AG10803 (cell line): ENCODE results near the gene MSMP.

Experiments
- DNase-seq: peaks from one replicate; pipeline ENCODE4 v3.0.0; 2010; ENCODE audit warnings: low read depth
- H3K4me3 ChIP-seq: 2 replicates; pipeline ENCODE4 v1.5.1; 2011; ENCODE audit warnings: mild to moderate bottlenecking, low read length, control low read depth
- TF ChIP-seq, protein P1 (sequence below): conservative IDR thresholded peaks from 2 replicates; pipeline ENCODE4 v1.5.1; 2011; ENCODE audit warnings: mild to moderate bottlenecking, low read length, control low read depth, inconsistent platforms

The MSMP gene

DNA sequence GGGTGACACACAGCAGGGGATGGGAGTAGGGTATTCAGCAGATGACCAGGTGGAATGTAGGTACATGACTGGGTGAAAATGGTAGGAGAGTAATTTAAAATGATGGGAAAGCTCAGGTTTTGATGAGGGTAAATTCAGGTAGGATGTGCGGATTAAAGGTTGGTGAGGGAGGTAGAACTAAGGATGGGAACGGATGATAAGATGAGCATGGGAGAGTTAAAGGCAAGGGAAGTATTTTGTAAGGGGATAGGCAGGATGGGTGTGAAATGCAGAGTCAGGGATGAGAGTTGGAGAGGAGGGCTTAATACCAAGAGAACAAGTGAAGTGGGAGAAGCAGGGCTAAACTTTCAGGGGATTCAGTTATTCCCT, 23.6 kb downstream of the MSMP start:
- DNase-seq, result no peak
- TF ChIP-seq, protein P1, sequence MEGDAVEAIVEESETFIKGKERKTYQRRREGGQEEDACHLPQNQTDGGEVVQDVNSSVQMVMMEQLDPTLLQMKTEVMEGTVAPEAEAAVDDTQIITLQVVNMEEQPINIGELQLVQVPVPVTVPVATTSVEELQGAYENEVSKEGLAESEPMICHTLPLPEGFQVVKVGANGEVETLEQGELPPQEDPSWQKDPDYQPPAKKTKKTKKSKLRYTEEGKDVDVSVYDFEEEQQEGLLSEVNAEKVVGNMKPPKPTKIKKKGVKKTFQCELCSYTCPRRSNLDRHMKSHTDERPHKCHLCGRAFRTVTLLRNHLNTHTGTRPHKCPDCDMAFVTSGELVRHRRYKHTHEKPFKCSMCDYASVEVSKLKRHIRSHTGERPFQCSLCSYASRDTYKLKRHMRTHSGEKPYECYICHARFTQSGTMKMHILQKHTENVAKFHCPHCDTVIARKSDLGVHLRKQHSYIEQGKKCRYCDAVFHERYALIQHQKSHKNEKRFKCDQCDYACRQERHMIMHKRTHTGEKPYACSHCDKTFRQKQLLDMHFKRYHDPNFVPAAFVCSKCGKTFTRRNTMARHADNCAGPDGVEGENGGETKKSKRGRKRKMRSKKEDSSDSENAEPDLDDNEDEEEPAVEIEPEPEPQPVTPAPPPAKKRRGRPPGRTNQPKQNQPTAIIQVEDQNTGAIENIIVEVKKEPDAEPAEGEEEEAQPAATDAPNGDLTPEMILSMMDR, result no peak
- peak overlapping the region; percentile 97 for H3K4me3 ChIP-seq

DNA sequence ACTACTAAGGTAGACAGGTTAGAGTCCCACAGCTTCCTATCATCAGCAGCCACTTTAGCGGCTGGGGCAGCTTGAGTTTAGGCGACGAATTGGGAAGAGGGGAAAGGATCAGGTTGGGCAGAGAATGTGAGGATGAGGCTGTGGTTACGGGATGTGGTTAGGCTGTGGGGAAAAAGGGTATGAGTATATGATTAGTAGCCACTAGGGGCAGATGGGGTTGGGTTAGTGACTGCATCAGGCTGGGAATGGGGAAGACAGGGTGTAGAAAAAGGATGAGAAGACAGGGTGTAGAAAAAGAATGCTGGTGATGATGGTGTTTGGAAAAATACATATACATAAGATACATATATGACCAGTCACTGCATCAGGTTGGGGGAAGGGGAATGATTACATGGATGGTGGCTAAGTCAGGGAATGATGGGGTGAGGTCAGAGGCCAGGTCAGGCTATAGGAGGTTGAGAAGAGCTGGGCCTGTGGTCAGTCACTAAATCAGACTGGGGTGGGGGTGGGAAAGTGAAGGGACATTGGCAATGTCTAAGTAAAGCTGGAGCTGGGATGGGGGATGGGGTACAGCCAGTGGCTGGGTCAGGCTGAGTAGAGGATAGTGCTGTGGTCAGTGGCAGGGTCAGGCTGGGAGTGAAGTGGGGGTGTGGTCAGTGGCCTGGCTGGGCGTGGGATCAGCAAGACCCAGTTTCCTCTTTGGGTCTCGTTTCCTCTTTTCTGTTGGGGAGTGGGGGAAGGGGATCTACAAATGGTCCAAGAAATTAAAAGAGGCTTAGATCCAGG, 24.2 kb downstream of the MSMP start:
- H3K4me3 ChIP-seq, result peak overlapping the region; percentile 97
- TF ChIP-seq, protein P1, result peak; percentile 71

DNA sequence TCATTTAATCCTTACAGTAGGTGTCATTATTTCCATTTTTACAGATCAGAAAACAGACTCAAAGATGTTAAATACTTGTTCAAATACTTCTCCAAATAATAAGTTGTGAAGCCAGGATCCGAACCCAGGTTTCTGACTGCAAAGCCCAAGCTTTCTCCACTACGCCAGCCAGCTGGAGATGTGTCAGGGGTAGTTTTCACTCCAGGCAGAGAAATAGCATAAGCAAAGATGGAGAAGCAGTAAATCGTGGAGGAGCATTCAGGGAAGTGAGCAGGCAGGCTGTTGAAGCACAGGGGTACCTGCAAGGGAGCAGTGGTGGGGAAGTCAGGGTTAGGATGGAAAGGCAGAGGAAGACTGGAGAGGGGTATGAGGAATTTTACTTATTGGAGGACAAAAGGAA, 25.0 kb downstream of the MSMP start:
- DNase-seq, result no peak
- TF ChIP-seq, protein P1, result no peak
- peak overlapping the region; percentile 97 for H3K4me3 ChIP-seq

More for the DNA sequence above, 24.2 kb downstream of the MSMP start:
- DNase-seq, result peak; percentile 91

DNA sequence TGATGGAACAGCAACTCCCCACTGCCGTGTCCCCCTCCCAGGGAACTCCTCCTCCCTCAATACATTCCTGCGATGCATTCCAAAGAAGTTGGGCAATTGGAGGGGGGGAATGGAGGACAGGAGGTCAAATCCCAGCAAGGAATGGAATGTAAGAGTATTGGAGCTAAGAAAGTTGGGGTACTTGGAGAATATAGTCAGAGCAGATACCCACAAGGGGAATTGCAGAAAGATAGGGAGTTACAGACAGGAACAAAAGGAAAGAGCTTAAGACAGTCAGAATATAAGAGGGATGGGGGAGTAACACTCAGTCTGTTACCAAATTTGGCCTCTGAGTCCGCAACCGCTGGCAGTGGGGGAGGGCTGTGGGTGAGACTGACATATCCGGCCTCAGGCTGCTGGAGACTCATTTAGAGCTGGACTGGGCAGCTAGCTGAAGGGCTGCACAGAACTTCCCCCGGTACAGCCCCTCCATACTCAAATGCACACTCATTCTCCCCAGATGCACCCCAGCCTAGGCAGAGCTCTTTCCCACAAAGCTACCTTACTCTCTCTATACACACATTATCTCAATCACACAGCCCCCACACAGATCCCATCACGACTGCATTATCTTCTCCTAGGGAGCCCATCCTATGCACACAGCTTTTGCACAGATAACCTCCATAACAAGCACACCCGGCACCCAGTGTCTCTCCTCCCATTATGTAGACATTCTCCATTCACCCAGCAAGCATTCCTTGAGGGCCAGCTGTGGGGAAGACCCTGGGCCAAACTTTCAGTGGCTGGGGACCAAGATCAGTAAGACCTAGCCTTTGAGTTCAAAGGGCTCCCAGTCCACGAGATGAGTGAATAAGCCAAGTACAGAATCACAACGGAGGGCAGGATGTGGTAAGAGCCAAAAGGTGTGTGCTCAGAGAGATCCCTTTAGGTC, 25.8 kb downstream of the MSMP start:
- DNase-seq, result peak; percentile 94
- peak overlapping the region; percentile 97 for H3K4me3 ChIP-seq
- TF ChIP-seq, protein P1, result no peak

DNA sequence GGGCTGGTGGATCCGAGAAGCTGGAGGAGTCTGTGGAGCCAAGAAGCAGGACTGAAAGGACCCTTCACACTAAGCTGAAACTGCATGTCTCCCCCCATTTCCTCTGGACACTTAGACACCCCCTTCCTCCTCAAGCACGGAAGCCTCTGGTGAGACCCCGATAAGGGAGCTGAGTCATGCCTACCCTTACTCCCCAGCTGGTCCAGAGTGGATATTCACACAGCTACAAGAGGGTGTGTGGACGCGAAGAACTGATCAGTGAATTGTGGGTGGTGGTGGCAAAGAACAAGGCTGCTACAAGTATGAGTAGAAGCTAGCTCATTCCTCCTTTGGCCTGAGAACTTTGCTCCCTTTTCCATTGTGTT, 26.4 kb downstream of the MSMP start:
- TF ChIP-seq, protein P1, result no peak
- DNase-seq, result no peak
- peak overlapping the region; percentile 97 for H3K4me3 ChIP-seq

DNA sequence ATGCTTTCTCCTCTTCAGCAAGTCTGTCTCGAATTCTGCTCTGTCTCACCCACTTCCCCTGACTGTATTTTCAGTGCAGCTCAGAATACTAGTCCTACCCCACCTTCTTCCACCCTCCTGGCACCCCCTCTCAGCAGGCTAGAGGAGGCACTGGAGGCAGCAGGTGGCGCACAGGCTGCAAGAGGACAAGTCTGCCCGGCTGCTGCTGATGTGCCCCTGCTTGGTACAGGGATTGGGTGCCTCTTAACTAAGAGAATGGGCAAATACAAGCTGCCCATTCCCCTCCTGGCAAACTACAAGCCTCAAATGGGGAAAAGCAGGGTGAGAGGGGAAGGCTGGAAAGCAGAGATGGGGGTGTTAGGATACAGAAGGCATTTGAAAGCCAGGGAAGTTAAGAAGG, 27.1 kb downstream of the MSMP start:
- TF ChIP-seq, protein P1, result peak; percentile 44
- DNase-seq, result peak; percentile 68
- H3K4me3 ChIP-seq, result peak overlapping the region; percentile 97

DNA sequence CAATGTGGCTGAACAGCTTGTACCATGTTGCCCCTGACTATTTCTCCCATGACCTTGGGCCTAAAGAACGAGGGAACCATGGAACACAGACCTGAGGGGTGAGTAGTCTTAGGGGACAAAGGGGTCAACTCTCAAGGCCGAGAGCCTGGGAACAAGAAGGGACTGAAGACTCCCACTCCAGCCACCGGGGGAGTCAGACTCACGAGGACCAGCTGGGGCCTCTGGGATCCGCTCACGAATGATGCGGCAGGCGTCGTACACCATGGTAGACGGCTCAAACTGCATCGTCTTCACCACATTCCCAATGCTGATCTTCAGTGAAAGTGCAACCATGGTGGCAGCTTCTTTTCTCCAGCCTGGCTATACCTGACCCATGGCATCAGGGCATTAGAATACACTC, 28.7 kb downstream of the MSMP start:
- DNase-seq, result no peak
- no peak overlapping the region for H3K4me3 ChIP-seq
- TF ChIP-seq, protein P1, result no peak
